ENCODE measurements around the gene BID. TPM values are rescaled to one million over a fixed set of nuclear protein-coding genes. Genes with fewer than 3 reads are reported as not detected.

Gene BID
- total and polyA plus RNA-seq, 10 of the 15 experiments (the other 5 are each of a cell fraction or from before 2014, with no cell fraction given): 7.9 to 241 (median 136) TPM

- no peak for TF ChIP-seq ZBTB33 (IDR thresholded peaks at IDR 0.05)
Observed at GRCh38 chr22:17786435-17787161, 12.3 kb upstream of the BID start (continued).

GRCh38 chr22:17785185-17786184 lies 11.2 kb upstream of the BID start:
- CTCF ChIA-PET: interaction anchor here (0.5 to 4.9 kb wide), 25 partner anchors 11 to 727 kb away, joined by 3 to 101 read pairs (median 5); no protein-coding TSS in a partner anchor
- Histone ChIP-seq H2AFZ (ENCODE audit: control insufficient read depth, low read depth, low read length) (no peak overlapping the region), H3K4me3 (no peak overlapping the region), H3K27ac (ENCODE audit: control insufficient read depth, insufficient read depth) (no peak overlapping the region), H3K9ac (ENCODE audit: control insufficient read depth, insufficient read depth, low read length) (no peak overlapping the region), H3K36me3 (ENCODE audit: control insufficient read depth in 2 of 2, insufficient read depth in 2 of 2, low read length in 1 of 2) (peaks cover 0 to 9% of the 10 kb centered on the region in 2 experiments; a peak in 2 of 4 replicates), H3K9me3 (replicated peaks; ENCODE audit: control insufficient read depth, insufficient read depth, low read length) (no peaks in the 10 kb centered on the region; the same call in 2 of the 3 replicates), H3K27me3 (replicated peaks in 1 of 2; ENCODE audit: control insufficient read depth in 2 of 2, insufficient read depth in 2 of 2, low read length in 1 of 2) (no peaks in the 10 kb centered on the region), H4K20me1 (ENCODE audit: control insufficient read depth, insufficient read depth) (no peaks in the 10 kb centered on the region), H3K4me2 (ENCODE audit: control insufficient read depth, insufficient read depth) (no peak overlapping the region), H3K79me2 (ENCODE audit: control insufficient read depth, insufficient read depth, low read length) (peaks cover 5% of the 10 kb centered on the region), H3K4me1 (ENCODE audit: control insufficient read depth, insufficient read depth, low read length) (peaks cover 26% of the 10 kb centered on the region)
- intact Hi-C loops (cut with micrococcal nuclease; ENCODE audit: unreplicated experiment): loop anchor here (1.0 kb wide), 2 partner anchors 43 to 227 kb away; no protein-coding TSS in a partner anchor
- FAIRE-seq (peak; percentile 87), DNase-seq (ENCODE audit: low read depth, low spot score) (no peak), ATAC-seq (peak; percentile 67)
- RAD21 ChIA-PET (ENCODE audit: unreplicated experiment): interaction anchor here (0.6 to 3.6 kb wide), 17 partner anchors 9 to 291 kb away, joined by 3 to 58 read pairs (median 6); partner anchors contain the start of gene BID
- 56% methylated on average over 33 of the region's 37 CpGs for WGBS (ENCODE audit: insufficient coverage, insufficient replicate concordance, low lambda C conversion rate, missing lambda C conversion rate)
- BruUV-seq (replicated peaks): no TSS peak
- in situ Hi-C loops (cut with MboI): no loop called here
- POLR2A ChIA-PET: interaction anchor here (0.9 to 2.2 kb wide), 4 partner anchors 9 to 43 kb away, joined by 3 to 13 read pairs (median 4); no protein-coding TSS in a partner anchor
- SMC1A ChIA-PET (ENCODE audit: uncharacterized antibody, unreplicated experiment): interaction anchor here (0.6 to 3.8 kb wide), 20 partner anchors 10 to 291 kb away, joined by 3 to 46 read pairs (median 4); partner anchors contain the start of gene PEX26
- 0 out of 2 replicates have a peak, but pooled peaks have one; percentile 37 for TF ChIP-seq YY1 (IDR thresholded peaks at IDR 0.05; ENCODE audit: low read depth, low read length)
- no peak for TF ChIP-seq ZNF217 (IDR thresholded peaks at IDR 0.05)
- no peak for TF ChIP-seq GATAD2B (conservative IDR thresholded peaks at IDR 0.05; ENCODE audit: low read depth)
- TF ChIP-seq SMC3 (IDR thresholded peaks at IDR 0.05; ENCODE audit: borderline replicate concordance, low read length): peak; percentile 64
- no peak for TF ChIP-seq NFYA (IDR thresholded peaks at IDR 0.05; ENCODE audit: borderline replicate concordance, low read depth, low read length)
- TF ChIP-seq TCF3 (IDR thresholded peaks at IDR 0.05; ENCODE audit: borderline replicate concordance, insufficient read depth, low read depth, low read length): no peak
- TF ChIP-seq CEBPB (IDR thresholded peaks at IDR 0.05; ENCODE audit: borderline replicate concordance in 1 of 2, low read depth in 2 of 2, low read length in 2 of 2): no peak
- TF ChIP-seq BCL3 (IDR thresholded peaks at IDR 0.05; ENCODE audit: borderline replicate concordance, insufficient read depth, low read depth, low read length, poor library complexity, severe bottlenecking): no peak
- peak; percentile 41; the same call in 1 of the 2 replicates for TF ChIP-seq IKZF1 (conservative IDR thresholded peaks at IDR 0.05)
- 0 out of 2 replicates have a peak, but pooled peaks have one; percentile 24 for TF ChIP-seq MEF2A (IDR thresholded peaks at IDR 0.05; ENCODE audit: insufficient read depth, low read depth, low read length)
- TF ChIP-seq CTCF (IDR thresholded peaks at IDR 0.05 in 2 of 3, conservative IDR thresholded peaks at IDR 0.05 in 1 of 3; ENCODE audit: control insufficient read depth in 2 of 3, extremely low read depth in 1 of 3, insufficient read depth in 1 of 3, low read depth in 3 of 3, low read length in 3 of 3): peak; percentile 74 to 84 (median 79); a peak in 5 of 6 replicates

Measured in GM12878 (cell line).